GM12801 (cell line): Measurements from ENCODE around the gene RSPO3.

ENCODE experiments used
- CTCF ChIP-seq: IDR thresholded peaks from one replicate; pipeline ENCODE4 v1.5.1; 2011; ENCODE audit warnings: control low read depth; ENCODE audit not compliant: insufficient read length; ENCODE audit errors: extremely low read depth

Gene RSPO3

DNA sequence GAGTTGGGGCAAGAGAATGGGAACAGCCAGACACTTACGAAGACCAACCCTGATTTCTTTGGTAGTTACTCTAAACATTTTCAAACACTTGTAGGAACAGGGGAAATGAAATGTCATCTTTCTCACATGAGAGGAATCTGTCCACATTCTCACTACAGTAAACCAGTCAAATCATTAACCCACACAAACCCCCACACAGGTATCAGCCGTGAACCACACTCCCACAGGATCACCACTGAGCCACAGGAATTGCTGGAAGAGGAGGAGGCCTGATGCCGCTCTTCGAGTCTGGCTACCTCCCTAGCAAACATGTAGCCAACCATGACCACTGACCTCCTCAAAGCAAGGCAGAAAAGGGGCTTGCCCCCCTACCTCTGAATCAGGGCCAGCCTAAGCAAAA, 6.9 kb upstream of the RSPO3 start:
- no peak for TF ChIP-seq CTCF

DNA sequence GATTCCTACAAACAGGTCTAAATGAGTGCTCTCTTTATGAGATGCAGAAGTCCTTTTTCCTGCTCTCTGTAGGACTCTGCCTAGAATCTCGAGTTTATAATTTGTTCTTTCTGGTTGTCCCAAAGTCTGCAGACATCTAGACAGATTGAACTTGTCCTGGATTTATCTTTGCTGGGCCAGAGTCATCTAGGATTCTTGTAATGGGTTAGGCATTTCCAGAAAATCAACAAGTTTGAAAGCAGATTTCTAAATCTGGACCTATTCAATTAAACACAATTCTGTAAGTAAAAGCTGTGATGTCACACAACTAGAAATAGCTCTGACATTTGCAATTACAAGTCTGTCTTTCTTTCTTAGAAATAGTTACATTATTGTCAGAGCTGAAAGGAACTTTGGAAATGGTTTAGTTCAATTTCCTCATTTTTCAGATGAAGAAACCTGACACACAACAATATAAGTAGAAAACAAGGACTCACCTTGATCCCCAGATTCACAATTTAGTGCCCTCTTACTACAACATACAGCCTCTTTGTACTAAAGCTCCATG, 4.2 kb upstream of the RSPO3 start:
- TF ChIP-seq CTCF = no peak

DNA sequence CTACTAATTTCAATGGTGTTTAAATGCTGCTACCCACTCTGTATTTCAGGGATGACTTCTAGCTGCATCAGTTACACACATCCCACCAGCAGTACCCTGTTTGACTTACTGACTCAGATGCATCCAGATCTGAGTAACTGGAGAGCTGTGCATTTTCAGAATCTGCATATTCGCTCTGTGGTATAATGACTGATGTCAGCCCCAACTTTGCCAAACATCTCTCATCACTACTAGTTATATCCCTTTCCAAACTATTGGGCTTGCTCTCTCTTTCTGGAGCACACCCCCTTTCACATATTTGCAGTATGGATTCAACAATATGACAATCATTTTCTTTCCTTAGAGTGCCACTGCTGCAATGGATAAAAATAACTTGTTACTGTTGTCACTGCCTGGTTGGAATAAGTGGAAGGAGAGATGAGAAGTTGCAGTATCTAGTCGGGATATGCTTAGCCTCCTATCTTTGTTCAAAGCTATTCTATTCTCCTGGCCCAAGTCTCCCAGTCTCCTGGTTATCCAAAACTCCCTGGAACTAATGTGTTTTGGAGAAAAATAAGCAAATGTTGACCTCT, 3.3 kb upstream of the RSPO3 start:
- no peak for TF ChIP-seq CTCF

DNA sequence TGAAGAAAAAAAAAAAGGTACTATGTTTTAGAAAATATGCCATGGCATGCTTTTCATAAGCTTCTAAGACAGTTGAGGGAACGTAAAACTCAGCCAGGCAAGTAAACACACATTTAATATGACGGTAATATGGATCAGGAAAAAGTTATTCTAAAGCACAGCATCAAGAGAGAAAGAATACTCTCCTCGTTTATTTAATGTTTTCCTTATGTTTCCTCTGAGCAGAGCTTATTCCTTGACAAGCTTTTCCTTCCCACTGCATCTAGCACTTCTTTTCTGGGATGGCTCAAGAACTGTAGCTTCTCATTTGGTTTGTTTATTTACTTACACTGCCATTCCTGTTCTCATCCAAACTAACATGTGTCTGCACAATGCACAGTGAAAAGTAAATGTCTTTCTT, 2.7 kb upstream of the RSPO3 start:
- TF ChIP-seq CTCF = no peak

DNA sequence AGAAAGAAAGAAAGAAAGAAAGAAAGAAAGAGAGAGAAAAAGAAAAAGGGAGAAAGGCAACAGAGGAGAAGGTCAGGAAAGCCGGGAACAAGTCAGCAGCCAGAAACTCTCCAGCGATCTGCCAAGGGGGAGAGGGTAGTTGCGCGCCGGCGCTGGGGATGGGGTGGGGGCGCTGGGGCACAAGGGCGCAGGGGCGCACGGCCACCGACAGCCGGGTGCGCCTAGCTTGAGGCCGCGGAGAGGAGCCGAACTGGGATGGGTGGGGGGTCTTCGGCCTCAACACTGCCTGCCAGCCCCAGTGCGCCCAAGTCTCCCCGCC, 533 bp upstream of the RSPO3 start:
- TF ChIP-seq CTCF = no peak

DNA sequence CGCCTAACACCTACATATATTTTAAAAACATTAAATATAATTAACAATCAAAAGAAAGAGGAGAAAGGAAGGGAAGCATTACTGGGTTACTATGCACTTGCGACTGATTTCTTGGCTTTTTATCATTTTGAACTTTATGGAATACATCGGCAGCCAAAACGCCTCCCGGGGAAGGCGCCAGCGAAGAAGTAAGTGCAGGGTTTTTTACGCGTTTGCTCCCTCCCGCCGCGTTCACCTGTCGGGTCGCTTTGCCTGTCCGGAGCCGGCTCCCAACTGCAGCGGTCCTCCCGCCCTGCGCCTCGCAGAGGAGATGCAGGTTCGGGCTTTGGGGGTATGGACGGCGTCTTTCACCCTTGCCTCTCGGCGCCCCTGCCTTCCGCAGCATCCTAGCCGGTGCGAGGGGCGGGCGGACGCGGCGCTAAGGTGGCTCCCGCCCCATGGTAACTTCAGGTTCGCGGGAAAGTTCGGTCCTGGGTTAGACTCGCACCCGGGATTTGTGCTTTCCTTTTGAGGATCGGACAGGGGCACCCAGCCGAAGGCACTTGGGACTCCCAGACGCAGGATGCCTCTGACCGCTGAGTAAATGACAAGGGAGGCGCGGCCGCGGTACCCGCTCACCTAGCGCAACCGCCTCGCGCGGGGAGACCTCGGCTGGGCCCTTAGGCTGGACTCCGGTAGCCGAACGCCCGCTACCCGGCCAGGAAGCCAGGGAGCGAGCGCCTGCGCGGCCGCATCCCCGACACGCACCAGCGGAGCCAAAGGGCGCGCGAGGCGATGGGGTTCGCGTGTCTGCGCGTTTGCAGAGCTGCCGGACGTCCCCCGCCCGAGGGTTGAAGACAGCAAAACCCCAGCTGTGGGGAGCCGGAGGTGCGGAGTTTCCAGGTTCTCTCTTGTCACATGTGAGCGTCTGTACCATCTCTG, 891 bp downstream of the RSPO3 start:
- TF ChIP-seq CTCF = no peak

- TF ChIP-seq CTCF = no peak
Measured at GRCh38 chr6:127120023-127120786, 1.7 kb downstream of the RSPO3 start.
